GM19240 (cell line): ENCODE measurements around the gene IL12B.
A peak's percentile ranks its signal among the peaks of the same experiment; 100 is the strongest.
"Not testable (repeated sequence)": the region's sequence is repeated elsewhere in the genome, so short reads cannot be mapped to it uniquely, and the experiment has no call there.

ENCODE experiments used
- DNase-seq: peaks from one replicate; pipeline ENCODE4 v3.0.0; 2011; ENCODE audit warnings: low spot score; ENCODE audit not compliant: insufficient read length

The IL12B gene

GRCh38 chr5:159333545-159333925 lies 3.2 kb upstream of the IL12B start:
- no peak for DNase-seq

GRCh38 chr5:159332800-159333544 lies 2.7 kb upstream of the IL12B start:
- no peak for DNase-seq

- DNase-seq: peak; percentile 32
Measured at GRCh38 chr5:159331093-159331973, 1.0 kb upstream of the IL12B start.

GRCh38 chr5:159324986-159325385 lies 5.3 kb downstream of the IL12B start:
- no peak for DNase-seq

GRCh38 chr5:159324102-159324755 lies 6.1 kb downstream of the IL12B start:
- no peak for DNase-seq

GRCh38 chr5:159322180-159322579 lies 8.1 kb downstream of the IL12B start:
- no peak for DNase-seq

- no peak for DNase-seq
Measured at GRCh38 chr5:159319832-159320231, 10.5 kb downstream of the IL12B start.

GRCh38 chr5:159319363-159319762 lies 10.9 kb downstream of the IL12B start:
- no peak for DNase-seq

- no peak for DNase-seq
Measured at GRCh38 chr5:159318448-159318847, 11.8 kb downstream of the IL12B start.

- no peak for DNase-seq
Measured at GRCh38 chr5:159317849-159318248, 12.4 kb downstream of the IL12B start.

GRCh38 chr5:159316519-159317383 lies 13.5 kb downstream of the IL12B start:
- DNase-seq: peak; percentile 14

GRCh38 chr5:159313197-159313596 lies 17.1 kb downstream of the IL12B start:
- DNase-seq: no peak

GRCh38 chr5:159311063-159311462 lies 19.2 kb downstream of the IL12B start:
- no peak for DNase-seq

GRCh38 chr5:159310511-159310910 lies 19.8 kb downstream of the IL12B start:
- DNase-seq: no peak

- no peak for DNase-seq
Measured at GRCh38 chr5:159309689-159310433, 20.4 kb downstream of the IL12B start.

- no peak for DNase-seq
Measured at GRCh38 chr5:159304961-159305595, 25.2 kb downstream of the IL12B start.

- no peak for DNase-seq
Measured at GRCh38 chr5:159303286-159303685, 27.0 kb downstream of the IL12B start.

GRCh38 chr5:159301929-159302860 lies 28.1 kb downstream of the IL12B start:
- not testable (repeated sequence) for DNase-seq

GRCh38 chr5:159301466-159301865 lies 28.8 kb downstream of the IL12B start:
- DNase-seq: no peak
